CD4-positive, alpha-beta T cell treated with Interleukin-6 at 100 ng/mL for 8 hours (primary cell): ENCODE measurements around the gene LY9.
A peak's percentile ranks its signal among the peaks of the same experiment; 100 is the strongest.

ENCODE experiments used
- DNase-seq: peaks from one replicate; pipeline ENCODE4 v3.0.0-alpha.2; 2020; ENCODE audit warnings: mixed read lengths, low spot score

Gene LY9

GRCh38 chr1:160801836-160802580 is 6.0 kb downstream of the LY9 start:
- DNase-seq = no peak

- no peak for DNase-seq
Measured at GRCh38 chr1:160806109-160806665, 10.2 kb downstream of the LY9 start.

GRCh38 chr1:160806784-160807183 is 10.8 kb downstream of the LY9 start:
- DNase-seq = no peak

GRCh38 chr1:160807247-160807646 is 11.3 kb downstream of the LY9 start:
- DNase-seq = no peak

- DNase-seq = no peak
Measured at GRCh38 chr1:160807738-160808137, 11.8 kb downstream of the LY9 start.

GRCh38 chr1:160808289-160808688 is 12.3 kb downstream of the LY9 start:
- DNase-seq = no peak

GRCh38 chr1:160810486-160810885 is 14.5 kb downstream of the LY9 start:
- DNase-seq = no peak

GRCh38 chr1:160811147-160811546 is 15.2 kb downstream of the LY9 start:
- no peak for DNase-seq

GRCh38 chr1:160813215-160813614 is 17.2 kb downstream of the LY9 start:
- peak; percentile 42 for DNase-seq

GRCh38 chr1:160814316-160814715 is 18.3 kb downstream of the LY9 start:
- DNase-seq = no peak

- DNase-seq = no peak
Measured at GRCh38 chr1:160814856-160815255, 18.9 kb downstream of the LY9 start.

- DNase-seq = no peak
Measured at GRCh38 chr1:160818207-160818937, 22.4 kb downstream of the LY9 start.

- no peak for DNase-seq
Measured at GRCh38 chr1:160819186-160819585, 23.2 kb downstream of the LY9 start.

- DNase-seq = no peak
Measured at GRCh38 chr1:160821627-160822026, 25.7 kb downstream of the LY9 start.

GRCh38 chr1:160823296-160823695 is 27.3 kb downstream of the LY9 start:
- no peak for DNase-seq

GRCh38 chr1:160826546-160826945 is 30.6 kb downstream of the LY9 start:
- DNase-seq = no peak

GRCh38 chr1:160827418-160827817 is 31.4 kb downstream of the LY9 start:
- DNase-seq = no peak

- no peak for DNase-seq
Measured at GRCh38 chr1:160829766-160830165, 33.8 kb downstream of the LY9 start.

GRCh38 chr1:160830321-160831153 is 34.6 kb downstream of the LY9 start:
- DNase-seq = peak; percentile 78

- peak; percentile 70 for DNase-seq
Measured at GRCh38 chr1:160834945-160835565, 39.1 kb downstream of the LY9 start.

- no peak for DNase-seq
Measured at GRCh38 chr1:160835751-160836150, 39.8 kb downstream of the LY9 start.

- no peak for DNase-seq
Measured at GRCh38 chr1:160836561-160836960, 40.6 kb downstream of the LY9 start.
